HepG2 (cell line): ENCODE measurements around the gene WDR6. TPM values are rescaled to one million over a fixed set of nuclear protein-coding genes. Genes with fewer than 3 reads are reported as not detected.

Experiments
- AGO1 ChIP-seq: fragments of 200-400 bp; formaldehyde crosslinking; IDR thresholded peaks from 2 replicates; pipeline ENCODE4 v1.6.1; 2017; ENCODE audit warnings: mild to moderate bottlenecking, low read depth, low read length, moderate library complexity; ENCODE audit not compliant: poor library complexity, severe bottlenecking
- ARID5B ChIP-seq: IDR thresholded peaks from 2 replicates; pipeline ENCODE4 v1.4.0; 2020; ENCODE audit warnings: mild to moderate bottlenecking, missing genetic modification reagents
- CREM ChIP-seq, 2 experiments: sonication (generic) in 1 of 2; formaldehyde crosslinking in 1 of 2; IDR thresholded peaks; 2 replicates each; pipeline versions ENCODE4 v1.4.0 to v1.6.1; 2016 to 2020; ENCODE audit warnings: antibody characterized with exemption in 1 of 2, mild to moderate bottlenecking in 1 of 2, missing genetic modification reagents in 1 of 2
- DRAP1 ChIP-seq: IDR thresholded peaks from 2 replicates; pipeline ENCODE4 v1.6.1; 2016; ENCODE audit warnings: missing genetic modification reagents, missing compliant biosample characterization
- EHMT2 ChIP-seq: fragments of 200-600 bp; sonication (generic); IDR thresholded peaks from 2 replicates; pipeline ENCODE4 v1.7.0; 2017; ENCODE audit warnings: antibody characterized with exemption, low read depth, low read length, borderline replicate concordance
- FOXA3 ChIP-seq: IDR thresholded peaks from 2 replicates; pipeline ENCODE4 v1.6.1; 2016; ENCODE audit warnings: missing genetic modification reagents, missing compliant biosample characterization
- HMGA1 ChIP-seq: sonication (generic); formaldehyde crosslinking; conservative IDR thresholded peaks from 2 replicates; pipeline ENCODE4 v1.4.0; 2020; ENCODE audit warnings: missing genetic modification reagents
- HOXA3 ChIP-seq: sonication (generic); formaldehyde crosslinking; IDR thresholded peaks from 2 replicates; pipeline ENCODE4 v1.5.0; 2020; ENCODE audit warnings: missing genetic modification reagents
- MEIS1 ChIP-seq: sonication (generic); formaldehyde crosslinking; IDR thresholded peaks from 2 replicates; pipeline ENCODE4 v1.9.0; 2021; ENCODE audit warnings: mild to moderate bottlenecking, missing genetic modification reagents, moderate library complexity, borderline replicate concordance
- MLX ChIP-seq: IDR thresholded peaks from 2 replicates; pipeline ENCODE4 v1.6.1; 2016
- MTF1 ChIP-seq: sonication (generic); formaldehyde crosslinking; IDR thresholded peaks from 2 replicates; pipeline ENCODE4 v1.5.0; 2020; ENCODE audit warnings: missing genetic modification reagents
- NFIC ChIP-seq: IDR thresholded peaks from 2 replicates; pipeline ENCODE4 v1.6.1; 2012; ENCODE audit warnings: mild to moderate bottlenecking, low read length, inconsistent platforms
- THAP9 ChIP-seq: sonication (generic); formaldehyde crosslinking; IDR thresholded peaks from 2 replicates; pipeline ENCODE4; 2020; ENCODE audit warnings: missing genetic modification reagents, mild to moderate bottlenecking, borderline replicate concordance
- USF2 ChIP-seq, 2 experiments: sonication (generic) in 1 of 2; formaldehyde crosslinking in 1 of 2; IDR thresholded peaks; 2 replicates each; pipeline versions ENCODE4 v1.5.1 to v1.6.1; 2011 to 2020; ENCODE audit warnings: borderline replicate concordance in 1 of 2, low read depth in 1 of 2, low read length in 1 of 2, mild to moderate bottlenecking in 1 of 2, missing genetic modification reagents in 1 of 2, moderate library complexity in 1 of 2
- XRCC5 ChIP-seq: fragments of 200-400 bp; formaldehyde crosslinking; optimal IDR thresholded peaks from 2 replicates; pipeline ENCODE3; 2017; ENCODE audit warnings: mild to moderate bottlenecking, low read length
- ZNF337 ChIP-seq: sonication (generic); formaldehyde crosslinking; IDR thresholded peaks from 2 replicates; pipeline ENCODE4 v1.5.1; 2020; ENCODE audit warnings: missing genetic modification reagents, low read depth, mild to moderate bottlenecking, borderline replicate concordance
- ZNF605 ChIP-seq: sonication (generic); formaldehyde crosslinking; IDR thresholded peaks from 2 replicates; pipeline ENCODE4 v1.8.0; 2022; ENCODE audit warnings: mild to moderate bottlenecking, missing genetic modification reagents
- polyA plus RNA-seq, 8 experiments: library from polyadenylated mRNA; depleted of rRNA in 3 of 8; stranded (reverse) in 7 of 8; unstranded in 1 of 8; fragments of >200 nt; fragmentation: Illumina TruSeq in 4 of 8; extraction: Trizol in 4 of 8; gene quantifications; 2 replicates each; pipeline versions ENCODE4 v1.2.1 to v1.2.3, GENCODE V29; 2011 to 2016; ENCODE audit warnings: low read depth in 4 of 8, missing spikeins in 1 of 8, mixed read lengths in 1 of 8; ENCODE audit not compliant: insufficient read depth in 1 of 8
- total RNA-seq, 5 experiments: library from RNA; depleted of rRNA; stranded (reverse); fragments of >200 nt; fragmentation: Illumina TruSeq; extraction: Trizol; gene quantifications; 2 replicates each; pipeline ENCODE4 v1.2.3, GENCODE V29; 2016; ENCODE audit warnings: low read depth in 1 of 5

The WDR6 gene
- total and polyA plus RNA-seq, 2 of the 13 experiments (the other 11 are each of a cell fraction or from before 2014, with no cell fraction given): 73.4 to 139 TPM

- TF ChIP-seq DRAP1 (CRISPR knock-in tag) (peak; percentile 99), XRCC5 (peak; percentile 30), CREM (IDR thresholded peaks at IDR 0.05) (peak; percentile 92), CREM (CRISPR knock-in tag; IDR thresholded peaks at IDR 0.05) (peak; percentile 62), NFIC (no peak), MEIS1 (CRISPR knock-in tag) (peak; percentile 90; the same call in 1 of the 2 replicates), MLX (peak; percentile 51; the same call in 1 of the 2 replicates), THAP9 (CRISPR knock-in tag) (peak; percentile 87), HOXA3 (CRISPR knock-in tag) (peak; percentile 98), MTF1 (CRISPR knock-in tag) (peak; percentile 84), FOXA3 (CRISPR knock-in tag) (peak; percentile 80), AGO1 (peak; percentile 98), USF2 (IDR thresholded peaks at IDR 0.05; ENCODE audit: low read depth, low read length) (no peak), USF2 (CRISPR knock-in tag; IDR thresholded peaks at IDR 0.05; ENCODE audit: borderline replicate concordance) (no peak), EHMT2 (no peak), ARID5B (CRISPR knock-in tag) (peak; percentile 74), ZNF337 (CRISPR knock-in tag) (no peak), ZNF605 (CRISPR knock-in tag) (peak; percentile 99), HMGA1 (no peak)
Observed at GRCh38 chr3:49028673-49029562, 21.7 kb downstream of the WDR6 start, which contains the start of gene IMPDH2 (continued).
